Right lobe of liver (tissue), 6 donors: ENCODE data around the gene SLC25A10. TPM values are rescaled to one million over a fixed set of nuclear protein-coding genes. Genes with fewer than 3 reads are reported as not detected.
A peak's percentile ranks its signal among the peaks of the same experiment; 100 is the strongest.

ENCODE experiments used
- ATAC-seq, 4 donors: fragments of 200-7000 bp; cut with Tn5 transposase; one replicate each; pipeline ENCODE4 v1.9.1; 2020; ENCODE audit warnings: mild to moderate bottlenecking in 4 of 4, moderate library complexity in 4 of 4
- DNase-seq, 3 donors: peaks; one replicate each; pipeline ENCODE4 v3.0.0-alpha.2; 2020
- H3K27ac ChIP-seq, 3 donors: fragments of 200-600 bp; one replicate each; pipeline ENCODE4 v1.8.0; 2022
- H3K27me3 ChIP-seq, 2 donors: fragments of 200-600 bp; one replicate each; pipeline ENCODE4 v1.8.0; 2022
- H3K36me3 ChIP-seq, 4 donors: fragments of 200-600 bp; sonication (generic) in 1 of 4; one replicate each; pipeline versions ENCODE4 v1.5.1 to v1.8.0; 2017 to 2022; ENCODE audit warnings: control low read depth in 1 of 4
- H3K4me1 ChIP-seq, 4 donors: fragments of 200-600 bp; sonication (generic) in 1 of 4; one replicate each; pipeline versions ENCODE4 v1.5.1 to v1.8.0; 2017 to 2022; ENCODE audit warnings: control low read depth in 1 of 4
- H3K4me3 ChIP-seq, 3 donors: fragments of 200-600 bp; one replicate each; pipeline ENCODE4 v1.8.0; 2022
- H3K9me3 ChIP-seq, 4 donors: fragments of 200-600 bp; sonication (generic) in 1 of 4; one replicate each; pipeline versions ENCODE4 v1.5.1 to v1.8.0; 2017 to 2022; ENCODE audit warnings: control low read depth in 1 of 4
- POLR2A ChIP-seq: fragments of 450-650 bp; IDR thresholded peaks from one replicate; pipeline ENCODE4 v1.6.1; 2017; ENCODE audit warnings: antibody characterized with exemption, mild to moderate bottlenecking
- WGBS: methylation state at CpG from one replicate; pipeline ENCODE4 v1.1.6; 2018; ENCODE audit warnings: low coverage, low lambda C conversion rate; ENCODE audit not compliant: insufficient coverage; ENCODE audit errors: missing lambda C conversion rate; 5-methylcytosine and 5-hydroxymethylcytosine counted together
- intact Hi-C, 2 donors: fragments of 100-400 bp; cut with DNase I; formaldehyde crosslinking; loops; one replicate each; pipeline versions ENCODE4 v1.11.2 to v1.14.1; 2022
- total RNA-seq, 6 experiments: library from RNA; depleted of rRNA in 2 of 6; stranded (reverse); fragments of >200 nt in 2 of 6; fragmentation: NEBNext Ultra II Directional in 3 of 6; extraction: Animal tissue kit (Norgen Biotek cat#: 25700) in 3 of 6; gene quantifications; one replicate each; pipeline versions ENCODE4 v1.1.0 to v1.2.4, GENCODE V29; 2016 to 2023
- TF ChIP-seq, protein P1 (sequence below), 4 donors: fragments of 200-600 bp in 3 of 4; fragments of 450-650 bp in 1 of 4; IDR thresholded peaks; one replicate each; pipeline versions ENCODE4 v1.5.1 to v1.8.0; 2016 to 2022; ENCODE audit warnings: antibody characterized with exemption in 4 of 4, mild to moderate bottlenecking in 2 of 4
- donor health status: DM: no; HTN: yes; CAD: no.
- donor health status: DM: no; HTN: no; CAD: no.
- donor health status: DM: no; HTN: no; CAD: no.
- donor health status: DM: no; HTN: yes; CAD: no.
- donor health status: DM: no; HTN: yes; CAD: no.

SLC25A10 gene
- total RNA-seq, 6 experiments from 2014 or later = 35.6 to 92.0 (median 72.7) TPM

DNA sequence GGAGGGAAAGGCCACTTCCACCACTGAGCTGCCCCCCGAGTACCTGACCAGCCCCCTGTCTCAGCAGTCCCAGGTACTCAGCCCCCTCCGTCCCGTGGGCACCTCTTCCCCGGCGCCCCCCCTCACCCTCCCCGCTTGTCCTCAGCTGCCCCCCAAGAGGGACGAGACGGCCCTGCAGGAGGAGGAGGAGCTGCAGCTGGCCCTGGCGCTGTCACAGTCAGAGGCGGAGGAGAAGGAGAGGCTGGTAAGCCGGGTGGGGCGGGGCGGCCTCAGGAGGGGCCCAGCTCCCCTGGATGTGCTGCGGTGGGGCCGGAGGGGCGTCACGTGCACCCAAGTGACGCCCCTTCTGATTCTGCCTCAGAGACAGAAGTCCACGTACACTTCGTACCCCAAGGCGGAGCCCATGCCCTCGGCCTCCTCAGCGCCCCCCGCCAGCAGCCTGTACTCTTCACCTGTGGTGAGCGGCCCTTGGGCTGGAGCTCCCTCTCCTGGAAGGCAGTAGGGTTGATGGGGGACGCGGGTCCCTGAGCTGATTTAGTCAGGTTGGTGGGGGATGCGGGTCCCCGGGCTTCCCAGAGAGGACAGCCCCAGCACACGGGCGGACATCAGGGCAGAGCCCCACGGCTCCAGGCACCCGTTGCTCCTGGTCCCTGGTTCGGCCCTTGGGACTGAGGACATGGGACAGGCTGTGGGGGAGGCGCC is 18.4 kb upstream of the SLC25A10 start:
- DNase-seq (no peak), ATAC-seq (no peak)
- Histone ChIP-seq H3K27ac (no peak overlapping the region), H3K27me3 (no peaks in the 10 kb centered on the region), H3K4me1 (no peaks in the 10 kb centered on the region), H3K4me3 (no peak overlapping the region), H3K9me3 (no peaks in the 10 kb centered on the region), H3K36me3 (peaks cover 0 to 80% (median 14%) of the 10 kb centered on the region in 4 donors)
- no CpG with 5 or more reads among the region's 35 CpGs for WGBS
- intact Hi-C loops = no loop called here
- TF ChIP-seq, protein P1, sequence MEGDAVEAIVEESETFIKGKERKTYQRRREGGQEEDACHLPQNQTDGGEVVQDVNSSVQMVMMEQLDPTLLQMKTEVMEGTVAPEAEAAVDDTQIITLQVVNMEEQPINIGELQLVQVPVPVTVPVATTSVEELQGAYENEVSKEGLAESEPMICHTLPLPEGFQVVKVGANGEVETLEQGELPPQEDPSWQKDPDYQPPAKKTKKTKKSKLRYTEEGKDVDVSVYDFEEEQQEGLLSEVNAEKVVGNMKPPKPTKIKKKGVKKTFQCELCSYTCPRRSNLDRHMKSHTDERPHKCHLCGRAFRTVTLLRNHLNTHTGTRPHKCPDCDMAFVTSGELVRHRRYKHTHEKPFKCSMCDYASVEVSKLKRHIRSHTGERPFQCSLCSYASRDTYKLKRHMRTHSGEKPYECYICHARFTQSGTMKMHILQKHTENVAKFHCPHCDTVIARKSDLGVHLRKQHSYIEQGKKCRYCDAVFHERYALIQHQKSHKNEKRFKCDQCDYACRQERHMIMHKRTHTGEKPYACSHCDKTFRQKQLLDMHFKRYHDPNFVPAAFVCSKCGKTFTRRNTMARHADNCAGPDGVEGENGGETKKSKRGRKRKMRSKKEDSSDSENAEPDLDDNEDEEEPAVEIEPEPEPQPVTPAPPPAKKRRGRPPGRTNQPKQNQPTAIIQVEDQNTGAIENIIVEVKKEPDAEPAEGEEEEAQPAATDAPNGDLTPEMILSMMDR (IDR thresholded peaks at IDR 0.05) = no peak
- TF ChIP-seq POLR2A = no peak

DNA sequence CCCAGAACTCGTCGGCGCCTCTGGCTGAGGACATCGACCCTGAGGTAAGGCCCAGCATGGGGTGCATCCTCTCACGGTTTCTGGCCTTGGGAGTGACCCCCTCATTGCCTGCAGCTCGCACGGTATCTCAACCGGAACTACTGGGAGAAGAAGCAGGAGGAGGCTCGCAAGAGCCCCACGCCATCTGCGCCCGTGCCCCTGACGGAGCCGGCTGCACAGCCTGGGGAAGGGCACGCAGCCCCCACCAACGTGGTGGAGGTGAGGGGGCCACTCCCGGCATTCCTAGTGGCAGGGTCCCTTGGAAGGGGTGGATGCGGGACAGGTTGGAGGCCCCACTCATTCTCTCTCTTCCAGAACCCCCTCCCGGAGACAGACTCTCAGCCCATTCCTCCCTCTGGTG is 17.3 kb upstream of the SLC25A10 start:
- WGBS = 78% methylated on average over 5 of the region's 19 CpGs
- no peaks in the 10 kb centered on the region for H3K27me3 ChIP-seq
- H3K36me3 ChIP-seq = peaks cover 0 to 73% (median 14%) of the 10 kb centered on the region in 4 donors
- H3K4me3 ChIP-seq = no peak overlapping the region
- DNase-seq (no peak), ATAC-seq (no peak)
- H3K4me1 ChIP-seq = no peaks in the 10 kb centered on the region
- intact Hi-C loops = no loop called here
- H3K27ac ChIP-seq = no peak overlapping the region
- no peaks in the 10 kb centered on the region for H3K9me3 ChIP-seq
- TF ChIP-seq, protein P1 (IDR thresholded peaks at IDR 0.05) = no peak
- TF ChIP-seq POLR2A = no peak

DNA sequence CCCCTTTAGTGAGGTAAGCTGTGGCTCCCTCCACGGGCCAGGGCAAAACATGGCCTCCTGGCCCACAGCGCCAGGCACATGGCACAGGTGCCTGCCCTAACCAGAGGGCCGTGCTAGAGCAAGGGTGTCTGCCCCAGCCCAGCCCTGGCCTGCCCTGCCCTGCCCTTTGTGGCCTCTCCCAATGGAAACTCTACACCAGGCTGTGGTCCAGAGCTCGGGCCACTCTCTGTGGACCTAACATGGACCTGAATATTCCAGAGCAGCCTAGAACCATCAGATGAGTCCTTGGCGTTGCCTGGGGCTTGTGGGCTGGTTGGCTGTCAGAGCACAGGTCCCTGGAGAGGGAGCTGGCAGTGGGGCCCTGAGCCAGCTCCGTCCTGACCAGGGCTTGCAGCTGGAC is 16.9 kb upstream of the SLC25A10 start:
- H3K9me3 ChIP-seq = no peaks in the 10 kb centered on the region
- H3K27ac ChIP-seq = no peak overlapping the region
- no peak overlapping the region for H3K4me3 ChIP-seq
- TF ChIP-seq POLR2A = no peak
- TF ChIP-seq, protein P1 (IDR thresholded peaks at IDR 0.05) = no peak
- intact Hi-C loops = no loop called here
- no peaks in the 10 kb centered on the region for H3K4me1 ChIP-seq
- no peaks in the 10 kb centered on the region for H3K27me3 ChIP-seq
- no peak for DNase-seq
- no CpG with 5 or more reads among the region's 6 CpGs for WGBS
- ATAC-seq = peak in 1 of 4 donors; percentile 2
- H3K36me3 ChIP-seq = peaks cover 0 to 71% (median 14%) of the 10 kb centered on the region in 4 donors

DNA sequence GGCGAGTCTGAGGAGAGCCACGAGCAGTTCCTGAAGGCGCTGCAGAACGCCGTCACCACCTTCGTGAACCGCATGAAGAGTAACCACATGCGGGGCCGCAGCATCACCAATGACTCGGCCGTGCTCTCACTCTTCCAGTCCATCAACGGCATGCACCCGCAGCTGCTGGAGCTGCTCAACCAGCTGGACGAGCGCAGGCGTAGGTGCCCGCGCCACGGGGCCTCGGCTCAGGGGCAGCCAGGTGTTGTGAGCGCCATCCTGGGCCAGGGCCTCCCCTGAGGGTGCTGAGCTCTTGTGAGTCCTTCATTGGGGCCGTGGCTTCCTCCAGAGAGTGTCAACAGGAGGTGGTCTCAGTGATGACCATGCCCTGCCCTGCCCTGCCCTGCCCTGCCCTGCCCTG is 16.3 kb upstream of the SLC25A10 start:
- H3K27ac ChIP-seq = no peak overlapping the region
- intact Hi-C loops = no loop called here
- H3K9me3 ChIP-seq = no peaks in the 10 kb centered on the region
- TF ChIP-seq, protein P1 (IDR thresholded peaks at IDR 0.05) = no peak
- TF ChIP-seq POLR2A = no peak
- ATAC-seq (no peak), DNase-seq (no peak)
- peaks cover 0 to 67% (median 14%) of the 10 kb centered on the region in 4 donors for H3K36me3 ChIP-seq
- H3K27me3 ChIP-seq = no peaks in the 10 kb centered on the region
- peaks cover 0 to 2% (median 0%) of the 10 kb centered on the region in 4 donors for H3K4me1 ChIP-seq
- WGBS = no CpG with 5 or more reads among the region's 22 CpGs
- H3K4me3 ChIP-seq = no peak overlapping the region
